Smooth muscle cell of the brain vasculature (primary cell): ENCODE results near the gene MLXIPL.
"Not testable (repeated sequence)": the region's sequence is repeated elsewhere in the genome, so short reads cannot be mapped to it uniquely, and the experiment has no call there.

ENCODE experiments used
- DNase-seq: peaks from one replicate; pipeline ENCODE4 v3.0.0-alpha.2; 2012; ENCODE audit warnings: low read depth, low spot score

Gene MLXIPL

GRCh38 chr7:73550093-73550492 is 74.2 kb downstream of the MLXIPL start:
- not testable (repeated sequence) for DNase-seq

- no peak for DNase-seq
Observed at GRCh38 chr7:73549176-73549575, 75.1 kb downstream of the MLXIPL start.

GRCh38 chr7:73547841-73548240 is 76.5 kb downstream of the MLXIPL start:
- no peak for DNase-seq

- DNase-seq = no peak
Observed at GRCh38 chr7:73544678-73545077, 79.6 kb downstream of the MLXIPL start.
